Activated naive CD8-positive, alpha-beta T cell treated with anti-CD3 and anti-CD28 coated beads for 36 hours (primary cell): ENCODE data around the gene MEGF11. TPM values are rescaled to one million over a fixed set of nuclear protein-coding genes. Genes with fewer than 3 reads are reported as not detected.

Source experiments
- DNase-seq: peaks from one replicate; pipeline ENCODE4 v3.0.0; 2021
- H3K27ac Mint-ChIP-seq: one replicate; pipeline ENCODE4 v1.8.0; 2022; ENCODE audit warnings: mild to moderate bottlenecking, moderate library complexity, mixed read lengths
- H3K27me3 Mint-ChIP-seq: one replicate; pipeline ENCODE4 v1.8.0; 2022; ENCODE audit warnings: mild to moderate bottlenecking, mixed read lengths
- H3K36me3 Mint-ChIP-seq: one replicate; pipeline ENCODE4 v1.8.0; 2021; ENCODE audit warnings: mild to moderate bottlenecking, mixed read lengths
- H3K4me1 Mint-ChIP-seq: one replicate; pipeline ENCODE4 v1.8.0; 2021; ENCODE audit warnings: mixed read lengths
- H3K4me3 Mint-ChIP-seq: one replicate; pipeline ENCODE4 v1.8.0; 2022; ENCODE audit warnings: mild to moderate bottlenecking, moderate library complexity, mixed read lengths
- H3K9me3 Mint-ChIP-seq: one replicate; pipeline ENCODE4 v1.8.0; 2022; ENCODE audit warnings: mixed read lengths
- total RNA-seq, 2 experiments: library from RNA; stranded (reverse); gene quantifications; one replicate each; pipeline ENCODE4 v1.2.3, GENCODE V29; 2021

MEGF11 gene
- total RNA-seq, 2 experiments from 2014 or later, result not detected

- DNase-seq, result no peak
- no peak overlapping the region for H3K27ac Mint-ChIP-seq
- H3K4me1 Mint-ChIP-seq, result peaks cover 1% of the 10 kb centered on the region
- no peak overlapping the region for H3K4me3 Mint-ChIP-seq
- no peaks in the 10 kb centered on the region for H3K9me3 Mint-ChIP-seq
- H3K36me3 Mint-ChIP-seq, result no peaks in the 10 kb centered on the region
- H3K27me3 Mint-ChIP-seq, result no peaks in the 10 kb centered on the region
Observed at GRCh38 chr15:66142285-66142684, 111.3 kb downstream of the MEGF11 start.

- H3K4me1 Mint-ChIP-seq, result peaks cover 10% of the 10 kb centered on the region
- H3K4me3 Mint-ChIP-seq, result no peak overlapping the region
- H3K9me3 Mint-ChIP-seq, result no peaks in the 10 kb centered on the region
- H3K36me3 Mint-ChIP-seq, result no peaks in the 10 kb centered on the region
- DNase-seq, result no peak
- H3K27ac Mint-ChIP-seq, result no peak overlapping the region
- no peaks in the 10 kb centered on the region for H3K27me3 Mint-ChIP-seq
Observed at GRCh38 chr15:66139591-66140207, 113.9 kb downstream of the MEGF11 start.

GRCh38 chr15:66138892-66139590 is 114.5 kb downstream of the MEGF11 start:
- Mint-ChIP-seq H3K4me1 (peaks cover 10% of the 10 kb centered on the region), H3K27me3 (no peaks in the 10 kb centered on the region), H3K36me3 (no peaks in the 10 kb centered on the region), H3K9me3 (no peaks in the 10 kb centered on the region), H3K4me3 (no peak overlapping the region), H3K27ac (no peak overlapping the region)
- DNase-seq, result no peak

GRCh38 chr15:66138096-66138783 is 115.3 kb downstream of the MEGF11 start:
- Mint-ChIP-seq H3K4me1 (peaks cover 10% of the 10 kb centered on the region), H3K36me3 (no peaks in the 10 kb centered on the region), H3K27ac (no peak overlapping the region), H3K4me3 (no peak overlapping the region), H3K9me3 (no peaks in the 10 kb centered on the region), H3K27me3 (no peaks in the 10 kb centered on the region)
- no peak for DNase-seq

GRCh38 chr15:66136948-66137347 is 116.6 kb downstream of the MEGF11 start:
- Mint-ChIP-seq H3K4me3 (no peak overlapping the region), H3K27me3 (no peaks in the 10 kb centered on the region), H3K4me1 (peaks cover 10% of the 10 kb centered on the region), H3K9me3 (no peaks in the 10 kb centered on the region), H3K27ac (no peak overlapping the region), H3K36me3 (no peaks in the 10 kb centered on the region)
- DNase-seq, result no peak

- Mint-ChIP-seq H3K9me3 (no peaks in the 10 kb centered on the region), H3K36me3 (no peaks in the 10 kb centered on the region), H3K27me3 (no peaks in the 10 kb centered on the region), H3K27ac (no peak overlapping the region), H3K4me3 (no peak overlapping the region), H3K4me1 (peaks cover 10% of the 10 kb centered on the region)
- no peak for DNase-seq
Observed at GRCh38 chr15:66135664-66136063, 117.9 kb downstream of the MEGF11 start.

GRCh38 chr15:66134284-66134683 is 119.3 kb downstream of the MEGF11 start:
- no peaks in the 10 kb centered on the region for H3K27me3 Mint-ChIP-seq
- no peak for DNase-seq
- no peak overlapping the region for H3K4me3 Mint-ChIP-seq
- no peaks in the 10 kb centered on the region for H3K9me3 Mint-ChIP-seq
- peaks cover 10% of the 10 kb centered on the region for H3K4me1 Mint-ChIP-seq
- H3K36me3 Mint-ChIP-seq, result no peaks in the 10 kb centered on the region
- no peak overlapping the region for H3K27ac Mint-ChIP-seq

- Mint-ChIP-seq H3K27ac (no peak overlapping the region), H3K9me3 (no peaks in the 10 kb centered on the region), H3K27me3 (no peaks in the 10 kb centered on the region), H3K4me1 (peaks cover 10% of the 10 kb centered on the region), H3K4me3 (no peak overlapping the region), H3K36me3 (no peaks in the 10 kb centered on the region)
- no peak for DNase-seq
Observed at GRCh38 chr15:66133247-66133885, 120.2 kb downstream of the MEGF11 start.

- Mint-ChIP-seq H3K27ac (no peak overlapping the region), H3K36me3 (no peaks in the 10 kb centered on the region), H3K4me3 (no peak overlapping the region), H3K27me3 (no peaks in the 10 kb centered on the region), H3K9me3 (no peaks in the 10 kb centered on the region), H3K4me1 (peaks cover 10% of the 10 kb centered on the region)
- no peak for DNase-seq
Observed at GRCh38 chr15:66132251-66132816, 121.2 kb downstream of the MEGF11 start.

GRCh38 chr15:66131831-66132230 is 121.7 kb downstream of the MEGF11 start:
- no peaks in the 10 kb centered on the region for H3K36me3 Mint-ChIP-seq
- peaks cover 10% of the 10 kb centered on the region for H3K4me1 Mint-ChIP-seq
- no peaks in the 10 kb centered on the region for H3K9me3 Mint-ChIP-seq
- no peak overlapping the region for H3K4me3 Mint-ChIP-seq
- no peaks in the 10 kb centered on the region for H3K27me3 Mint-ChIP-seq
- no peak overlapping the region for H3K27ac Mint-ChIP-seq
- DNase-seq, result no peak

- Mint-ChIP-seq H3K27ac (no peak overlapping the region), H3K9me3 (no peaks in the 10 kb centered on the region), H3K36me3 (no peaks in the 10 kb centered on the region), H3K4me3 (no peak overlapping the region), H3K27me3 (no peaks in the 10 kb centered on the region), H3K4me1 (peaks cover 10% of the 10 kb centered on the region)
- no peak for DNase-seq
Observed at GRCh38 chr15:66131200-66131599, 122.3 kb downstream of the MEGF11 start.

GRCh38 chr15:66130496-66131034 is 123.0 kb downstream of the MEGF11 start:
- Mint-ChIP-seq H3K4me3 (no peak overlapping the region), H3K36me3 (no peaks in the 10 kb centered on the region), H3K9me3 (no peaks in the 10 kb centered on the region), H3K4me1 (peaks cover 8% of the 10 kb centered on the region), H3K27ac (no peak overlapping the region), H3K27me3 (no peaks in the 10 kb centered on the region)
- no peak for DNase-seq

GRCh38 chr15:66129586-66129985 is 124.0 kb downstream of the MEGF11 start:
- no peaks in the 10 kb centered on the region for H3K9me3 Mint-ChIP-seq
- no peak overlapping the region for H3K4me3 Mint-ChIP-seq
- no peaks in the 10 kb centered on the region for H3K4me1 Mint-ChIP-seq
- H3K27ac Mint-ChIP-seq, result no peak overlapping the region
- no peaks in the 10 kb centered on the region for H3K27me3 Mint-ChIP-seq
- no peak for DNase-seq
- no peaks in the 10 kb centered on the region for H3K36me3 Mint-ChIP-seq

GRCh38 chr15:66128116-66128680 is 125.4 kb downstream of the MEGF11 start:
- no peaks in the 10 kb centered on the region for H3K36me3 Mint-ChIP-seq
- H3K4me3 Mint-ChIP-seq, result no peak overlapping the region
- peaks cover under 1% of the 10 kb centered on the region for H3K27me3 Mint-ChIP-seq
- no peak overlapping the region for H3K27ac Mint-ChIP-seq
- DNase-seq, result no peak
- H3K4me1 Mint-ChIP-seq, result no peaks in the 10 kb centered on the region
- no peaks in the 10 kb centered on the region for H3K9me3 Mint-ChIP-seq
